IMR-90 (cell line): Measurements from ENCODE around the gene SQSTM1. TPM values are rescaled to one million over a fixed set of nuclear protein-coding genes. Genes with fewer than 3 reads are reported as not detected.
A peak's percentile ranks its signal among the peaks of the same experiment; 100 is the strongest.

Experiments
- ATAC-seq: fragments of 200-7000 bp; cut with Tn5 transposase; 2 replicates; pipeline ENCODE4 v1.9.1; 2020; ENCODE audit warnings: low read depth, mild to moderate bottlenecking, moderate library complexity
- BruUV-seq: library from RNA; stranded (reverse); fragments of 400-500 nt; replicated peaks from 2 replicates; lab custom pipeline; 2021; lab: Mats Ljungman, UMichigan
- CTCF ChIA-PET: fragments of 300-600 bp; formaldehyde crosslinking; extraction: SDS; loops from one replicate; lab custom pipeline; 2021; ENCODE audit warnings: antibody characterized with exemption; lab: Yijun Ruan, JAX
- POLR2A ChIA-PET: fragments of 300-600 bp; sonication (Branson Sonifier 250); formaldehyde crosslinking; loops from one replicate; lab custom pipeline; 2022; ENCODE audit warnings: antibody characterized with exemption; ENCODE audit not compliant: unreplicated experiment; lab: Charles Lee
- DNase-seq: peaks from one replicate; pipeline ENCODE4 v3.0.0; 2013
- H2AFZ ChIP-seq: replicated peaks from 2 replicates; pipeline ENCODE3; 2013; ENCODE audit warnings: low read length, mild to moderate bottlenecking; ENCODE audit not compliant: poor library complexity
- H2AK5ac ChIP-seq: 2 replicates; pipeline ENCODE4 v1.6.1; 2013; ENCODE audit warnings: low read depth, low read length, inconsistent platforms
- H2AK9ac ChIP-seq: replicated peaks from 2 replicates; pipeline ENCODE3; 2013; ENCODE audit warnings: mild to moderate bottlenecking, low read depth, low read length, moderate library complexity; ENCODE audit not compliant: poor library complexity
- H2BK120ac ChIP-seq: 2 replicates; pipeline ENCODE4 v1.6.1; 2013; ENCODE audit warnings: low read depth, low read length, inconsistent platforms
- H2BK15ac ChIP-seq: 3 replicates; pipeline ENCODE4 v1.6.1; 2013; ENCODE audit warnings: low read depth, low read length, inconsistent platforms
- H2BK20ac ChIP-seq: 2 replicates; pipeline ENCODE4 v1.6.1; 2013; ENCODE audit warnings: low read depth, mild to moderate bottlenecking, inconsistent platforms, low read length, moderate library complexity
- H2BK5ac ChIP-seq: 2 replicates; pipeline ENCODE4 v1.6.1; 2013; ENCODE audit warnings: mild to moderate bottlenecking, low read depth, low read length, inconsistent platforms; ENCODE audit not compliant: poor library complexity, severe bottlenecking
- H3K14ac ChIP-seq: replicated peaks from 2 replicates; pipeline ENCODE4 v1.6.1; 2013; ENCODE audit warnings: low read depth, low read length, inconsistent platforms
- H3K18ac ChIP-seq: 2 replicates; pipeline ENCODE4 v1.6.1; 2013; ENCODE audit warnings: low read depth, low read length, control low read depth
- H3K23ac ChIP-seq: 2 replicates; pipeline ENCODE4 v1.6.1; 2013; ENCODE audit warnings: low read depth, low read length, inconsistent platforms
- H3K27ac ChIP-seq: 2 replicates; pipeline ENCODE4 v1.5.1; 2013; ENCODE audit warnings: mild to moderate bottlenecking, control low read depth, low read length; ENCODE audit not compliant: insufficient read depth
- H3K27me3 ChIP-seq: 2 replicates; pipeline ENCODE4 v1.6.1; 2013; ENCODE audit warnings: low read length; ENCODE audit not compliant: control insufficient read depth, insufficient read depth
- H3K36me3 ChIP-seq: 2 replicates; pipeline ENCODE4 v1.6.1; 2013; ENCODE audit warnings: low read length, mixed read lengths; ENCODE audit not compliant: control insufficient read depth, insufficient read depth
- H3K4ac ChIP-seq: 2 replicates; pipeline ENCODE4 v1.6.1; 2013; ENCODE audit warnings: low read depth, low read length, inconsistent platforms
- H3K4me1 ChIP-seq: 2 replicates; pipeline ENCODE4 v1.6.1; 2013; ENCODE audit warnings: low read length, mixed read lengths; ENCODE audit not compliant: control insufficient read depth, insufficient read depth
- H3K4me2 ChIP-seq: 2 replicates; pipeline ENCODE4 v1.6.1; 2013; ENCODE audit warnings: low read depth, mild to moderate bottlenecking, control low read depth, low read length, moderate library complexity
- H3K4me3 ChIP-seq: 2 replicates; pipeline ENCODE4 v1.5.1; 2013; ENCODE audit warnings: low read depth, mild to moderate bottlenecking, control low read depth, low read length, moderate library complexity; ENCODE audit not compliant: insufficient read depth
- H3K56ac ChIP-seq: 2 replicates; pipeline ENCODE4 v1.6.1; 2013; ENCODE audit warnings: low read length, inconsistent platforms; ENCODE audit not compliant: insufficient read depth; ENCODE audit errors: extremely low read depth
- H3K79me1 ChIP-seq, 2 experiments: 2 replicates each; pipeline ENCODE4 v1.6.1; 2013; ENCODE audit warnings: low read length in 2 of 2, inconsistent platforms in 1 of 2, low read depth in 1 of 2
- H3K9ac ChIP-seq: 2 replicates; pipeline ENCODE4 v1.6.1; 2013; ENCODE audit warnings: low read depth, low read length, control low read depth
- H3K9me1 ChIP-seq: 2 replicates; pipeline ENCODE4 v1.6.1; 2013; ENCODE audit warnings: low read length, inconsistent platforms; ENCODE audit not compliant: insufficient read depth
- H3K9me3 ChIP-seq: 2 replicates; pipeline ENCODE4 v1.6.1; 2013; ENCODE audit warnings: low read length; ENCODE audit not compliant: control insufficient read depth, insufficient read depth
- H4K20me1 ChIP-seq: 2 replicates; pipeline ENCODE4 v1.6.1; 2013; ENCODE audit warnings: low read length, inconsistent platforms; ENCODE audit not compliant: insufficient read depth
- H4K5ac ChIP-seq: 2 replicates; pipeline ENCODE4 v1.6.1; 2013; ENCODE audit warnings: mild to moderate bottlenecking, low read depth, low read length, control low read depth
- H4K8ac ChIP-seq, 2 experiments: 2 replicates each; pipeline ENCODE4 v1.6.1; 2013; ENCODE audit warnings: low read depth in 2 of 2, low read length in 2 of 2, control low read depth in 1 of 2, inconsistent platforms in 1 of 2
- H4K91ac ChIP-seq: 2 replicates; pipeline ENCODE4 v1.6.1; 2013; ENCODE audit warnings: low read depth, low read length, inconsistent platforms; ENCODE audit not compliant: insufficient read depth
- BHLHE40 ChIP-seq: fragments of 150-350 bp; IDR thresholded peaks from 2 replicates; pipeline ENCODE4 v1.6.1; 2016; ENCODE audit warnings: mild to moderate bottlenecking, low read depth, low read length
- CEBPB ChIP-seq: IDR thresholded peaks from 2 replicates; pipeline ENCODE4 v1.6.1; 2012; ENCODE audit warnings: low read depth, low read length, improper control_type of control experiment
- CHD1 ChIP-seq: IDR thresholded peaks from 2 replicates; pipeline ENCODE4 v1.6.1; 2012; ENCODE audit warnings: low read depth, low read length, improper control_type of control experiment
- CTCF ChIP-seq: conservative IDR thresholded peaks from 2 replicates; pipeline ENCODE4 v1.5.1; 2012; ENCODE audit warnings: mild to moderate bottlenecking, low read depth, low read length, improper control_type of control experiment
- ELK1 ChIP-seq: fragments of 150-350 bp; IDR thresholded peaks from 2 replicates; pipeline ENCODE4 v1.6.1; 2016; ENCODE audit warnings: low read depth, mild to moderate bottlenecking, low read length, moderate library complexity, borderline replicate concordance
- FOS ChIP-seq: fragments of 150-350 bp; IDR thresholded peaks from 2 replicates; pipeline ENCODE4 v1.6.1; 2016; ENCODE audit warnings: low read depth, low read length
- MAFK ChIP-seq: IDR thresholded peaks from 2 replicates; pipeline ENCODE4 v1.6.1; 2012; ENCODE audit warnings: low read depth, low read length, improper control_type of control experiment
- MAZ ChIP-seq: IDR thresholded peaks from 2 replicates; pipeline ENCODE4 v1.6.1; 2012; ENCODE audit warnings: low read depth, mild to moderate bottlenecking, low read length, improper control_type of control experiment, moderate library complexity, borderline replicate concordance
- MXI1 ChIP-seq: IDR thresholded peaks from 2 replicates; pipeline ENCODE4 v1.6.1; 2012; ENCODE audit warnings: low read depth, mild to moderate bottlenecking, low read length, moderate library complexity, borderline replicate concordance
- NFE2L2 ChIP-seq: fragments of 150-350 bp; IDR thresholded peaks from 2 replicates; pipeline ENCODE4 v1.6.1; 2016; ENCODE audit warnings: low read depth, mild to moderate bottlenecking, low read length
- POLR2A ChIP-seq: IDR thresholded peaks from 2 replicates; pipeline ENCODE4 v1.6.1; 2012; ENCODE audit warnings: mild to moderate bottlenecking, low read depth, low read length
- RAD21 ChIP-seq: IDR thresholded peaks from 2 replicates; pipeline ENCODE4 v1.6.1; 2012; ENCODE audit warnings: low read length, improper control_type of control experiment
- RCOR1 ChIP-seq: IDR thresholded peaks from 2 replicates; pipeline ENCODE4 v1.6.1; 2012; ENCODE audit warnings: mild to moderate bottlenecking, low read length, improper control_type of control experiment; ENCODE audit not compliant: insufficient replicate concordance
- RFX5 ChIP-seq: IDR thresholded peaks from 2 replicates; pipeline ENCODE4 v1.8.0; 2012; ENCODE audit warnings: low read depth, mild to moderate bottlenecking, low read length, moderate library complexity
- SMC3 ChIP-seq: fragments of 150-350 bp; IDR thresholded peaks from 2 replicates; pipeline ENCODE4 v1.6.1; 2016; ENCODE audit warnings: low read depth, mild to moderate bottlenecking, antibody characterized with exemption, low read length, moderate library complexity
- USF2 ChIP-seq: fragments of 150-350 bp; IDR thresholded peaks from 2 replicates; pipeline ENCODE4 v1.6.1; 2017; ENCODE audit warnings: mild to moderate bottlenecking, antibody characterized with exemption, low read length, low read depth
- WGBS, 2 experiments: methylation state at CpG; one replicate each; pipeline versions ENCODE4 v1.1.5 to v1.1.7; 2013; ENCODE audit warnings: missing lambda C conversion rate in 2 of 2; ENCODE audit not compliant: insufficient read length in 1 of 2; ENCODE audit errors: extremely low coverage in 2 of 2; 5-methylcytosine and 5-hydroxymethylcytosine counted together
- dilution Hi-C: fragments of 300-500 bp; cut with HindIII; formaldehyde crosslinking; loops from one replicate; pipeline ENCODE4 v1.14.3; 2018; ENCODE audit warnings: low sequenced_read_pairs; ENCODE audit not compliant: unreplicated experiment
- in situ Hi-C: fragments of 300-500 bp; cut with MboI; formaldehyde crosslinking; loops from 3 replicates; pipeline ENCODE4 v1.14.3; 2019; ENCODE audit warnings: low sequenced_read_pairs, inconsistent platforms, mixed read lengths
- intact Hi-C: fragments of 100-400 bp; cut with micrococcal nuclease; formaldehyde crosslinking; loops from 2 replicates; pipeline ENCODE4 v1.10.0; 2022
- polyA plus RNA-seq, 3 experiments: library from polyadenylated mRNA; depleted of rRNA; stranded (reverse); fragments of >200 nt; gene quantifications; 2 replicates each; pipeline ENCODE4 v1.2.3, GENCODE V29; 2012; ENCODE audit warnings: low replicate concordance in 1 of 3
- total RNA-seq: library from RNA; depleted of rRNA; stranded (reverse); fragments of >200 nt; gene quantifications from 2 replicates; pipeline ENCODE4 v1.2.3, GENCODE V29; 2012

SQSTM1 gene
- total and polyA plus RNA-seq, 2 of the 4 experiments (the other 2 are of a cell fraction), result 152 to 184 TPM

GRCh38 chr5:179780362-179780761 lies 40.3 kb upstream of the SQSTM1 start:
- TF ChIP-seq MAZ (no peak), RFX5 (no peak), RAD21 (no peak), CEBPB (no peak), USF2 (no peak), MAFK (no peak), CHD1 (no peak), ELK1 (no peak), BHLHE40 (no peak), FOS (no peak), POLR2A (no peak), CTCF (no peak), SMC3 (no peak), MXI1 (no peak), RCOR1 (no peak), NFE2L2 (no peak)

More at GRCh38 chr5:179780362-179780761, 40.3 kb upstream of the SQSTM1 start:
- DNase-seq, result no peak
- H3K14ac ChIP-seq, result no peak overlapping the region
- H2AFZ ChIP-seq, result no peak overlapping the region
- H3K79me1 ChIP-seq, result peaks cover 6 to 8% of the 10 kb centered on the region in 2 experiments
- intact Hi-C loops (no loop called here), in situ Hi-C loops (no loop called here), dilution Hi-C loops (no loop called here)
- H3K9ac ChIP-seq, result no peak overlapping the region
- no TSS peak for BruUV-seq
- H3K4me1 ChIP-seq, result no peaks in the 10 kb centered on the region
- H4K20me1 ChIP-seq, result 0 out of 2 replicates have a peak, but pooled peaks cover 3% of the 10 kb centered on the region
- H3K9me3 ChIP-seq, result no peaks in the 10 kb centered on the region
- 83% methylated on average over 1 of the region's 7 CpGs; no CpG with 5 or more reads in 1 of the 2 experiments for WGBS, 2 experiments
- no peak overlapping the region for H2AK9ac ChIP-seq
- no peak overlapping the region for H2BK5ac ChIP-seq
- H3K56ac ChIP-seq, result no peak overlapping the region
- ChIA-PET CTCF (no interaction called here), POLR2A (no interaction called here)
- no peak overlapping the region for H2BK120ac ChIP-seq
- no peak overlapping the region for H3K18ac ChIP-seq
- H3K23ac ChIP-seq, result no peak overlapping the region
- H4K8ac ChIP-seq, result no peak overlapping the region
- H4K5ac ChIP-seq, result no peak overlapping the region
- H2BK15ac ChIP-seq, result no peak overlapping the region
- no peak overlapping the region for H2AK5ac ChIP-seq
- H3K4me2 ChIP-seq, result no peak overlapping the region
- no peak overlapping the region for H2BK20ac ChIP-seq
- no peaks in the 10 kb centered on the region for H3K27me3 ChIP-seq
- peaks cover 35% of the 10 kb centered on the region for H3K36me3 ChIP-seq
- H3K27ac ChIP-seq, result no peak overlapping the region
- no peak overlapping the region for H3K4ac ChIP-seq
- H4K91ac ChIP-seq, result no peak overlapping the region
- H3K4me3 ChIP-seq, result no peak overlapping the region
- no peaks in the 10 kb centered on the region for H3K9me1 ChIP-seq
- ATAC-seq, result peak; percentile 21; the same call in 1 of the 2 replicates
